Rectal smooth muscle tissue (tissue), 1 donor: ENCODE results near the gene GAREM2.
"Not testable (repeated sequence)": the region's sequence is repeated elsewhere in the genome, so short reads cannot be mapped to it uniquely, and the experiment has no call there.

Experiments used
- H3K27ac ChIP-seq: one replicate; pipeline ENCODE4 v1.7.0; 2013; ENCODE audit warnings: low read depth, low read length, inconsistent platforms
- H3K27me3 ChIP-seq: one replicate; pipeline ENCODE4 v1.7.0; 2013; ENCODE audit warnings: low read length; ENCODE audit not compliant: control insufficient read depth, insufficient read depth
- H3K36me3 ChIP-seq: one replicate; pipeline ENCODE4 v1.7.0; 2013; ENCODE audit warnings: low read length; ENCODE audit not compliant: control insufficient read depth, insufficient read depth
- H3K4me1 ChIP-seq: one replicate; pipeline ENCODE4 v1.7.0; 2013; ENCODE audit warnings: low read length; ENCODE audit not compliant: control insufficient read depth, insufficient read depth
- H3K4me3 ChIP-seq: one replicate; pipeline ENCODE4 v1.7.0; 2013; ENCODE audit warnings: low read length
- H3K9ac ChIP-seq: one replicate; pipeline ENCODE4 v1.7.0; 2013; ENCODE audit warnings: low read length

GAREM2 gene

GRCh38 chr2:26157580-26157979 is 15.3 kb upstream of the GAREM2 start:
- Histone ChIP-seq H3K4me3 (no peak overlapping the region), H3K4me1 (no peaks in the 10 kb centered on the region), H3K27ac (no peak overlapping the region), H3K27me3 (no peaks in the 10 kb centered on the region), H3K36me3 (no peaks in the 10 kb centered on the region), H3K9ac (no peak overlapping the region)

DNA sequence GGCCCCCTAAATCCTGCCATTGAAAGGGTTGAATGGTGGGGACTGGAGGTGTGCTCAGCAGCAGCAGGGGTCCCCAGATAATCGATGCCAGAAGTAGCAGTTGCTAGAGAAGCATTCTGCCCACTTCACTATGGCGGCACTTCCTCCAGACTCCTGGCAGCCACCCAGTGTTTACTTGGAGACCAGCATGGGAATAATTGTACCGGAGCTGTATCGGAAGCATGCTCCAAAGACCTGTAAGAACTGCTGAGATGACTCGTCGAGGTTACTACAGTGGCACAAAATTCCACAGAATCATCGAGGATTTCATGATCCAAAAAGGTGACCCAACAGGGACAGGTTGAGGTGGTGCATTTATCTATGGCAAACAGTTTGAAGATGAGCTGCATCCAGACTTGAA is 11.0 kb upstream of the GAREM2 start:
- H3K27me3 ChIP-seq = no peaks in the 10 kb centered on the region
- no peak overlapping the region for H3K4me3 ChIP-seq
- H3K27ac ChIP-seq = no peak overlapping the region

DNA sequence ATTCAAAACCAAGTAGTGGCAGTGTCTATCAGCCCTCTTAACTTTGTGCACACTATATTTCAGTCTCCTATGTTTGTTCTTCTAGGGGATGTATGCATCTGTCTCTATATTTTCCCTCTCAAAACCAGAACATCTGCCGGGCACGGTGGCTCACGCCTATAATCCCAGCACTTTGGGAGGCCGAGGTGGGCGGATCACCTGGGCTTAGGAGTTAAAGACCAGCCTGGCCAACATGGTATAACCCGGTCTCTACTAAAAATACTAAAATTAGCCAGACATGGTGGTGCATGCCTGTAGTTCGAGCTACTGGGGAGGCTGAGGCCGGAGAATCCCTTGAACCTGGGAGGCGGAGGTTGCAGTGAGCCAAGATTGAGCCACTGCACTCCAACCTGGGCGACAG is 9.9 kb upstream of the GAREM2 start:
- Histone ChIP-seq H3K4me3 (no peak overlapping the region), H3K9ac (no peak overlapping the region), H3K27ac (no peak overlapping the region), H3K36me3 (no peaks in the 10 kb centered on the region), H3K4me1 (no peaks in the 10 kb centered on the region), H3K27me3 (no peaks in the 10 kb centered on the region)

More for the DNA sequence above, 11.0 kb upstream of the GAREM2 start:
- H3K9ac ChIP-seq = no peak overlapping the region
- H3K4me1 ChIP-seq = no peaks in the 10 kb centered on the region
- no peaks in the 10 kb centered on the region for H3K36me3 ChIP-seq

GRCh38 chr2:26164231-26164630 is 8.7 kb upstream of the GAREM2 start:
- Histone ChIP-seq H3K27me3 (no peaks in the 10 kb centered on the region), H3K36me3 (no peaks in the 10 kb centered on the region), H3K4me3 (no peak overlapping the region), H3K9ac (no peak overlapping the region), H3K4me1 (no peaks in the 10 kb centered on the region), H3K27ac (no peak overlapping the region)

DNA sequence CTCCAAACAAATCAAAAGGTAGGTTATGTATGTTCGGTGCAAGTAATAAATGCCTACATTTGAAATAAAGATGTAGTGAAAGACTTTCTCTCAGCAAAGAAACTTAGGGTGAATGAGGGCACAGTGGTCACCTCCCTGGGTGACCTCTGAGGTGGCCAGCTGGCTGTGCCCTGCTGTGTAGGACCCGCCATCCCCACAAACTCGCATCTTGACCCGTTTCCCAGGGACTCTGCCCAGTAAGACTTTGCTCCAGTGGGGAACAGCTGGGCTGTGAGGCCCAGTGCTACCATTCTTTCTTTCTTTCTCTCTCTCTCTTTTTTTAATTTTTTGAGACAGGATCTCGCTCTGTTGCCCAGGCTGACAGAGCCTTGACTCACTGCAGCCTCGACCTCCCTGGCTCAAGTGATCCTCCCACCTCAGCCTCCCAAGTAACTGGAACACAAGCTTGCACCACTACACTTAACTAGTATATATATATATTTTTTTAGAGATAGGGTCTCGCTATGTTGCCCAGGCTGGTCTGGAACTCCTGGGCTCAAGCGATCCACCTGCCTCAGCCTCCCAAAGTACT is 8.2 kb upstream of the GAREM2 start:
- no peak overlapping the region for H3K9ac ChIP-seq
- H3K27me3 ChIP-seq = no peaks in the 10 kb centered on the region
- H3K4me1 ChIP-seq = no peaks in the 10 kb centered on the region
- no peaks in the 10 kb centered on the region for H3K36me3 ChIP-seq
- H3K4me3 ChIP-seq = no peak overlapping the region
- H3K27ac ChIP-seq = no peak overlapping the region

DNA sequence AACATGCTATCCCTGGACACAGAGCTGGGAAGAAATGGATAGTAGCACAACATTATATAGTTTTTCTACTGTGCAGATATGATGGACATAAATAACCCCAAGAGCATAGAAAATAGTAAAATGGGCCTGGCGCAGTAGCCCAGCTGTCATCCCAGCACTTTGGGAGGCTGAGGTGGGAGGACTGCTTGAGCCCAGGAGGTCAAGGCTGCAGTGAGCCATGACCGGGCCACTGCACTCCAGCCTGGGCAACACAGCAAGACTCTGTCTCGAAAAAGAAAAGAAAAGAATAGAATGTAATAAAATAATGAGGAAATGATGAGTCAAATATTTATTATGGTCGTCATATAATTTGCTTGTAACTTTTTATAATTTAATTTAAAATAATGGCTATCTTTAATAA is 7.5 kb upstream of the GAREM2 start:
- H3K27me3 ChIP-seq = no peaks in the 10 kb centered on the region
- no peak overlapping the region for H3K27ac ChIP-seq
- no peak overlapping the region for H3K9ac ChIP-seq
- H3K4me1 ChIP-seq = no peaks in the 10 kb centered on the region
- H3K4me3 ChIP-seq = no peak overlapping the region
- H3K36me3 ChIP-seq = no peaks in the 10 kb centered on the region

DNA sequence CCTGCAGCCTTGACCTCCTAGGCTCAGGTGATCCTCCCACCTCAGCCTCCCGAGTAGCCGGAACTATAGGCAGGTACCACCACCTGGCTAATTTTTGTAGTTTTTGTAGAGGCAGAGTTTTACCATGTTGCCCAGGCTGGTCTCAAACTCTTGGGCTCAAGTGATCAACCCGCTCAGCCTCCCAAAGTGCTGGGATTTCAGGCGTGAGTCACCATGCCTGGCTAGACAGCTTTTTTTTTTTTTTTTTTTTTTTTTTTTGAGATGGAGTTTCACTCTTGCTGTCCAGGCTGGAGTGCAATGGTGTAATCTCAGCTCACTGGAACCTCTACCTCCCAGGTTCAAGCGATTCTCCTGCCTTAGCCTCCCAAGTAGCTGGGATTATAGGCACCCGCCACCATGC is 6.3 kb upstream of the GAREM2 start:
- H3K4me3 ChIP-seq, H3K9ac ChIP-seq, H3K36me3 ChIP-seq, H3K27me3 ChIP-seq, H3K27ac ChIP-seq, H3K4me1 ChIP-seq: not testable (repeated sequence)

GRCh38 chr2:26168785-26169184 is 4.1 kb upstream of the GAREM2 start:
- Histone ChIP-seq H3K4me3 (no peak overlapping the region), H3K27me3 (peaks cover 2% of the 10 kb centered on the region), H3K4me1 (no peaks in the 10 kb centered on the region), H3K27ac (no peak overlapping the region), H3K9ac (no peak overlapping the region), H3K36me3 (no peaks in the 10 kb centered on the region)

- Histone ChIP-seq H3K4me3 (no peak overlapping the region), H3K9ac (no peak overlapping the region), H3K36me3 (no peaks in the 10 kb centered on the region), H3K27me3 (peaks cover 2% of the 10 kb centered on the region), H3K27ac (no peak overlapping the region), H3K4me1 (no peaks in the 10 kb centered on the region)
Observed at GRCh38 chr2:26169226-26169625, 3.7 kb upstream of the GAREM2 start.

- Histone ChIP-seq H3K9ac (no peak overlapping the region), H3K36me3 (no peaks in the 10 kb centered on the region), H3K4me1 (no peaks in the 10 kb centered on the region), H3K27me3 (peaks cover 6% of the 10 kb centered on the region), H3K27ac (no peak overlapping the region), H3K4me3 (no peak overlapping the region)
Observed at GRCh38 chr2:26169681-26170414, 3.0 kb upstream of the GAREM2 start.

GRCh38 chr2:26170795-26171194 is 2.1 kb upstream of the GAREM2 start:
- Histone ChIP-seq H3K27ac (no peak overlapping the region), H3K4me3 (no peak overlapping the region), H3K9ac (no peak overlapping the region), H3K36me3 (no peaks in the 10 kb centered on the region), H3K27me3 (peaks cover 8% of the 10 kb centered on the region), H3K4me1 (no peaks in the 10 kb centered on the region)

- H3K9ac ChIP-seq = no peak overlapping the region
- H3K27me3 ChIP-seq = peaks cover 8% of the 10 kb centered on the region
- no peak overlapping the region for H3K4me3 ChIP-seq
- H3K27ac ChIP-seq = no peak overlapping the region
- no peaks in the 10 kb centered on the region for H3K36me3 ChIP-seq
- H3K4me1 ChIP-seq = no peaks in the 10 kb centered on the region
Observed at GRCh38 chr2:26172189-26172870, 558 bp upstream of the GAREM2 start.
